SH-SY5Y (cell line): ENCODE measurements around the gene KLHL12.

Experiments used
- GATA2 ChIP-seq: IDR thresholded peaks from 2 replicates; pipeline ENCODE4 v1.6.1; 2011; ENCODE audit warnings: mild to moderate bottlenecking, low read depth, low read length
- GATA3 ChIP-seq: IDR thresholded peaks from 2 replicates; pipeline ENCODE4 v1.6.1; 2011; ENCODE audit warnings: low read depth, mild to moderate bottlenecking, low read length, moderate library complexity

DNA sequence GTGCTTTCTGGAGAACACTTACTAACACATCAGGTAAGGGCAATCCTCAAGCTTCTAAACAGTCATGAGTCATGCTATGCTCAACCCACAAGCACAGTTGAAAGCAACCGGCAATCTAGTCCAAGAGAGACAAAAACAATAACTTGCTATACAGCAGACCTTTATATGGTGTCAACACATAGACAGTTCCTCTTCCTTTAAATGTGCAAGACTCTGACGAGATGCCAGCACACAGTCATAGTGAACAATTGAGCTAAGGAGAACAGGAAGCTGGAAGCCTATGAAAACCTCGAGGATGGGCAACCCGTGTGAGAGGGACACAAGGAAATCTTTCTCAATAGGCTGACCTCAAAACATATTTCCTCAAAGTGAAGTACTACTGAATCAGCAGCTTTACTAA lies 25.8 kb upstream of the KLHL12 start:
- TF ChIP-seq GATA3 (no peak), GATA2 (no peak)
